HepG2 (cell line): ENCODE results near the gene LEF1. TPM values are rescaled to one million over a fixed set of nuclear protein-coding genes. Genes with fewer than 3 reads are reported as not detected.

Experiments used
- polyA plus RNA-seq, 8 experiments: library from polyadenylated mRNA; depleted of rRNA in 3 of 8; stranded (reverse) in 7 of 8; unstranded in 1 of 8; fragments of >200 nt; fragmentation: Illumina TruSeq in 4 of 8; extraction: Trizol in 4 of 8; gene quantifications; 2 replicates each; pipeline versions ENCODE4 v1.2.1 to v1.2.3, GENCODE V29; 2011 to 2016; ENCODE audit warnings: low read depth in 4 of 8, missing spikeins in 1 of 8, mixed read lengths in 1 of 8; ENCODE audit not compliant: insufficient read depth in 1 of 8
- total RNA-seq, 5 experiments: library from RNA; depleted of rRNA; stranded (reverse); fragments of >200 nt; fragmentation: Illumina TruSeq; extraction: Trizol; gene quantifications; 2 replicates each; pipeline ENCODE4 v1.2.3, GENCODE V29; 2016; ENCODE audit warnings: low read depth in 1 of 5
- TF ChIP-seq, protein P1 (sequence below): sonication (generic); formaldehyde crosslinking; conservative IDR thresholded peaks from 2 replicates; pipeline ENCODE4 v1.4.0; 2020; ENCODE audit warnings: missing genetic modification reagents
- TF ChIP-seq, protein P2 (sequence below): IDR thresholded peaks from 2 replicates; pipeline ENCODE4 v1.6.1; 2016; ENCODE audit warnings: low read depth, borderline replicate concordance
- TF ChIP-seq, protein P3 (sequence below): sonication (generic); formaldehyde crosslinking; IDR thresholded peaks from 2 replicates; pipeline ENCODE4 v1.5.0; 2020; ENCODE audit warnings: missing genetic modification reagents
- TF ChIP-seq, protein P4 (sequence below): sonication (generic); formaldehyde crosslinking; IDR thresholded peaks from 2 replicates; pipeline ENCODE4 v1.8.0; 2022; ENCODE audit warnings: mild to moderate bottlenecking, missing genetic modification reagents, moderate library complexity
- TF ChIP-seq, protein P5 (sequence below): sonication (generic); formaldehyde crosslinking; IDR thresholded peaks from 2 replicates; pipeline ENCODE4 v1.5.0; 2020; ENCODE audit warnings: missing genetic modification reagents
- TF ChIP-seq, protein P6 (sequence below): IDR thresholded peaks from 2 replicates; pipeline ENCODE4 v1.6.1; 2016; ENCODE audit warnings: low read depth, control low read depth

Gene LEF1
- total and polyA plus RNA-seq, 2 of the 13 experiments (the other 11 are each of a cell fraction or from before 2014, with no cell fraction given), result 0.22 to 0.29 TPM

DNA sequence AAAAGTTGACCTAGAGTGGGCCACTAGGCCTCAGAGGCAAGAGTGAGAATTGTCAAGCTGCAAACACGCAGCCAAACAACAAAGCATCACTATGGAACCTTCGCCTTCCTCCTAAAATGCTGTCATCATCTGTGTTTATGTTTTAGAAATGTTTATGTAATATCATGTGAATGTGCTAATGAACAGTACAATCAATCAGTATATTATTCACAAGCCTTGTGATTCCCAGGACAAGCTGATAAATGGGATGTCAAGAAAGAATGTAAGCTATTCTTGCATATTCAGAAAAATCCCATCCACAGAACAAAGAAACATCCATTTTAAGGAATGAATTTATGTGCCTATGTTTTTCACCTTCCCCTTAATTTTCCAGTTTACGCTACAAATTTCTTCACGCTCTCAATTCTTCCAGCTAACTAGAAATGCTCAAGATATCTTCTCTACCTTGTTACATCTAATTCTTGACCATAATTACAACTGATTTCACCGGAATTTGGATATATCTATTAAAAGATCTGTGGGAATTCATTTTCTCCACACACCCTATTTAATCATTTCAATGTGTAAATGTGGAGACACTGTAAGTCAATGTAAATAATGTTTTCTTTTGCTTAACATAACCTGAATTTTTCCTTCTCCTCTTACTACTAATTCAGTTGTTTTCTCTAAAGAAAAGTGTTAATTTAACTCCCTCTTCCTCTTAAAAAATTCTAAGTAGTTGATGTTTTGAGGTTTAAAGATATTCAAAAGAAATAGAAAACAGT, 65.5 kb downstream of the LEF1 start (continued):
- TF ChIP-seq, protein P1, sequence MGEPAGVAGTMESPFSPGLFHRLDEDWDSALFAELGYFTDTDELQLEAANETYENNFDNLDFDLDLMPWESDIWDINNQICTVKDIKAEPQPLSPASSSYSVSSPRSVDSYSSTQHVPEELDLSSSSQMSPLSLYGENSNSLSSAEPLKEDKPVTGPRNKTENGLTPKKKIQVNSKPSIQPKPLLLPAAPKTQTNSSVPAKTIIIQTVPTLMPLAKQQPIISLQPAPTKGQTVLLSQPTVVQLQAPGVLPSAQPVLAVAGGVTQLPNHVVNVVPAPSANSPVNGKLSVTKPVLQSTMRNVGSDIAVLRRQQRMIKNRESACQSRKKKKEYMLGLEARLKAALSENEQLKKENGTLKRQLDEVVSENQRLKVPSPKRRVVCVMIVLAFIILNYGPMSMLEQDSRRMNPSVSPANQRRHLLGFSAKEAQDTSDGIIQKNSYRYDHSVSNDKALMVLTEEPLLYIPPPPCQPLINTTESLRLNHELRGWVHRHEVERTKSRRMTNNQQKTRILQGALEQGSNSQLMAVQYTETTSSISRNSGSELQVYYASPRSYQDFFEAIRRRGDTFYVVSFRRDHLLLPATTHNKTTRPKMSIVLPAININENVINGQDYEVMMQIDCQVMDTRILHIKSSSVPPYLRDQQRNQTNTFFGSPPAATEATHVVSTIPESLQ (CRISPR knock-in tag), result no peak
- TF ChIP-seq, protein P2, sequence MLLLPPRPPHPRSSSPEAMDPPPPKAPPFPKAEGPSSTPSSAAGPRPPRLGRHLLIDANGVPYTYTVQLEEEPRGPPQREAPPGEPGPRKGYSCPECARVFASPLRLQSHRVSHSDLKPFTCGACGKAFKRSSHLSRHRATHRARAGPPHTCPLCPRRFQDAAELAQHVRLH (CRISPR knock-in tag), result no peak
- TF ChIP-seq, protein P3, sequence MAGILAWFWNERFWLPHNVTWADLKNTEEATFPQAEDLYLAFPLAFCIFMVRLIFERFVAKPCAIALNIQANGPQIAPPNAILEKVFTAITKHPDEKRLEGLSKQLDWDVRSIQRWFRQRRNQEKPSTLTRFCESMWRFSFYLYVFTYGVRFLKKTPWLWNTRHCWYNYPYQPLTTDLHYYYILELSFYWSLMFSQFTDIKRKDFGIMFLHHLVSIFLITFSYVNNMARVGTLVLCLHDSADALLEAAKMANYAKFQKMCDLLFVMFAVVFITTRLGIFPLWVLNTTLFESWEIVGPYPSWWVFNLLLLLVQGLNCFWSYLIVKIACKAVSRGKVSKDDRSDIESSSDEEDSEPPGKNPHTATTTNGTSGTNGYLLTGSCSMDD (CRISPR knock-in tag), result no peak
- TF ChIP-seq, protein P4, sequence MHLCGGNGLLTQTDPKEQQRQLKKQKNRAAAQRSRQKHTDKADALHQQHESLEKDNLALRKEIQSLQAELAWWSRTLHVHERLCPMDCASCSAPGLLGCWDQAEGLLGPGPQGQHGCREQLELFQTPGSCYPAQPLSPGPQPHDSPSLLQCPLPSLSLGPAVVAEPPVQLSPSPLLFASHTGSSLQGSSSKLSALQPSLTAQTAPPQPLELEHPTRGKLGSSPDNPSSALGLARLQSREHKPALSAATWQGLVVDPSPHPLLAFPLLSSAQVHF, result no peak
- TF ChIP-seq, protein P5, sequence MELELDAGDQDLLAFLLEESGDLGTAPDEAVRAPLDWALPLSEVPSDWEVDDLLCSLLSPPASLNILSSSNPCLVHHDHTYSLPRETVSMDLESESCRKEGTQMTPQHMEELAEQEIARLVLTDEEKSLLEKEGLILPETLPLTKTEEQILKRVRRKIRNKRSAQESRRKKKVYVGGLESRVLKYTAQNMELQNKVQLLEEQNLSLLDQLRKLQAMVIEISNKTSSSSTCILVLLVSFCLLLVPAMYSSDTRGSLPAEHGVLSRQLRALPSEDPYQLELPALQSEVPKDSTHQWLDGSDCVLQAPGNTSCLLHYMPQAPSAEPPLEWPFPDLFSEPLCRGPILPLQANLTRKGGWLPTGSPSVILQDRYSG (CRISPR knock-in tag), result no peak
- TF ChIP-seq, protein P6, sequence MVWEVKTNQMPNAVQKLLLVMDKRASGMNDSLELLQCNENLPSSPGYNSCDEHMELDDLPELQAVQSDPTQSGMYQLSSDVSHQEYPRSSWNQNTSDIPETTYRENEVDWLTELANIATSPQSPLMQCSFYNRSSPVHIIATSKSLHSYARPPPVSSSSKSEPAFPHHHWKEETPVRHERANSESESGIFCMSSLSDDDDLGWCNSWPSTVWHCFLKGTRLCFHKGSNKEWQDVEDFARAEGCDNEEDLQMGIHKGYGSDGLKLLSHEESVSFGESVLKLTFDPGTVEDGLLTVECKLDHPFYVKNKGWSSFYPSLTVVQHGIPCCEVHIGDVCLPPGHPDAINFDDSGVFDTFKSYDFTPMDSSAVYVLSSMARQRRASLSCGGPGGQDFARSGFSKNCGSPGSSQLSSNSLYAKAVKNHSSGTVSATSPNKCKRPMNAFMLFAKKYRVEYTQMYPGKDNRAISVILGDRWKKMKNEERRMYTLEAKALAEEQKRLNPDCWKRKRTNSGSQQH (CRISPR knock-in tag), result no peak
